ENCODE measurements around the gene ANO2. TPM values are rescaled to one million over a fixed set of nuclear protein-coding genes. Genes with fewer than 3 reads are reported as not detected.

The ANO2 gene
- total RNA-seq, 4 donors from 2014 or later: 2.0 to 9.8 (median 4.9) TPM

DNA sequence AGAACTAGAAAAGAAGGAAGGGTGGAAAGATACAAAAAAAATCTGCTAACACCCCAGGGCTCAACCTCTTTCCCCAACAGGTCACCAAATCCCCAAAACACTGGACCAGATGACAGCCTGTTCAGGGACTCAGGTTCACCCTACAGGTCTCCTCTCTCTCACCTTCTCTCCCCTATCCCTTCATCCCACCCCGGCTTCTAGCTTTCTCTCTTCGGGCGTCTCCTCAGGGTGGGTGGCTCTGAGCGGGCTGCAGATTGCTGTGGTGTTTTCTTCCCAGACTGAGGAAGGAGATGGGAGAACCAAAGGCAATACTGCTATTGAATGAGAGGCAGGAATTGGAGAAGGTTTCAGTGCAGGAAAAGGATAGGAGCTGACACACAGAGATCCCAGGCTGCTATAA is 39.3 kb downstream of the ANO2 start:
- ATAC-seq (no peak), DNase-seq (no peak)
- no peaks in the 10 kb centered on the region for H3K4me1 ChIP-seq
- no peaks in the 10 kb centered on the region for H3K36me3 ChIP-seq
- H3K27ac ChIP-seq: no peak overlapping the region
- intact Hi-C loops (cut with DNase I; ENCODE audit: low total_unique reads) (no loop called here), in situ Hi-C loops (cut with MboI; ENCODE audit: low sequenced_read_pairs in 4 of 4) (no loop called here)
- no peaks in the 10 kb centered on the region for H3K27me3 ChIP-seq
- no peak overlapping the region for H3K4me3 ChIP-seq
- no peaks in the 10 kb centered on the region for H3K9me3 ChIP-seq
- TF ChIP-seq, protein P1, sequence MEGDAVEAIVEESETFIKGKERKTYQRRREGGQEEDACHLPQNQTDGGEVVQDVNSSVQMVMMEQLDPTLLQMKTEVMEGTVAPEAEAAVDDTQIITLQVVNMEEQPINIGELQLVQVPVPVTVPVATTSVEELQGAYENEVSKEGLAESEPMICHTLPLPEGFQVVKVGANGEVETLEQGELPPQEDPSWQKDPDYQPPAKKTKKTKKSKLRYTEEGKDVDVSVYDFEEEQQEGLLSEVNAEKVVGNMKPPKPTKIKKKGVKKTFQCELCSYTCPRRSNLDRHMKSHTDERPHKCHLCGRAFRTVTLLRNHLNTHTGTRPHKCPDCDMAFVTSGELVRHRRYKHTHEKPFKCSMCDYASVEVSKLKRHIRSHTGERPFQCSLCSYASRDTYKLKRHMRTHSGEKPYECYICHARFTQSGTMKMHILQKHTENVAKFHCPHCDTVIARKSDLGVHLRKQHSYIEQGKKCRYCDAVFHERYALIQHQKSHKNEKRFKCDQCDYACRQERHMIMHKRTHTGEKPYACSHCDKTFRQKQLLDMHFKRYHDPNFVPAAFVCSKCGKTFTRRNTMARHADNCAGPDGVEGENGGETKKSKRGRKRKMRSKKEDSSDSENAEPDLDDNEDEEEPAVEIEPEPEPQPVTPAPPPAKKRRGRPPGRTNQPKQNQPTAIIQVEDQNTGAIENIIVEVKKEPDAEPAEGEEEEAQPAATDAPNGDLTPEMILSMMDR (IDR thresholded peaks at IDR 0.05 in 4 of 5, conservative IDR thresholded peaks at IDR 0.05 in 1 of 5): no peak
- TF ChIP-seq POLR2A (IDR thresholded peaks at IDR 0.05): no peak

DNA sequence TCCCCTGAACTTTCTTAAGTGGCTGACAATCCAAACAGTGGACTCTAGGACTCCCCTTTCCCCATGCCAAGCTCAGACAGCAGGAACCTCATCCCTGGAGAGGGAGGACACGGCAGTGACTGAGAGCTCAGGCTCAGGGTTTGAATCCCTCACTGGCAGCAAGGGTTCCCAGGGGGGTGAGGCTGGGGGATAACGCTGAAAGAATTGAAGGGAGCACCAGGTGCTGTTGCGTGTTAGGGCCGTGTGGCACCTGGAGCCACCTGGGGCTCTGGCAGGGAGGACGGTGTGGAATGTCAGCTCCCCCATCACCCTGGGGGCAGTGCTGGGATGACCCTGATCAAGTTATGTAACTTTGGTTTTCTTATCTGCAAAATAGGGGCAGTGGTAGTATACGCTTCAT is 40.1 kb downstream of the ANO2 start:
- Histone ChIP-seq H3K36me3 (no peaks in the 10 kb centered on the region), H3K27ac (no peak overlapping the region), H3K4me1 (no peaks in the 10 kb centered on the region), H3K4me3 (no peak overlapping the region), H3K9me3 (no peaks in the 10 kb centered on the region), H3K27me3 (no peaks in the 10 kb centered on the region)
- intact Hi-C loops (cut with DNase I; ENCODE audit: low total_unique reads): no loop called here
- TF ChIP-seq, protein P1 (IDR thresholded peaks at IDR 0.05 in 4 of 5, conservative IDR thresholded peaks at IDR 0.05 in 1 of 5): no peak
- TF ChIP-seq POLR2A (IDR thresholded peaks at IDR 0.05): no peak
- no peak for ATAC-seq
- DNase-seq: no peak
- in situ Hi-C loops (cut with MboI; ENCODE audit: low sequenced_read_pairs in 4 of 4): no loop called here

DNA sequence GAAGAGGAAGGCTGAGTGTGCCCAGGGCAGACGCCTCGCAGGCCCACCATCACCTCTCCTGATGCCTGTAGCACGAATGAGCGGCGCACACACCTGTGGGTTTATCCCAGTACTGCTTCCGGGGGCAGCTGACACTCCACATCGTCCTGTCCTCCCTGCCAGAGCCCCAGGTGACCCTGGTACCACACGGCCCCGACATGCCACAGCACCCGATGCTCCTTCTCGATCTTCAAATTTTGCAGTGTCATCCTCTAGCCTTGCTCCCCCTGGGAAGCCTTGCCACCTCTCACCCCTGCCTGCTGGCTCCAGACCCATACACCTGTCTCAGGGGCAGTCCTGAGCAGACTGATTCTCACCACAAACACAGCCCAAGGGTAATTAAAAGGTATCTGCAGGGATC is 40.6 kb downstream of the ANO2 start:
- Histone ChIP-seq H3K27me3 (no peaks in the 10 kb centered on the region), H3K4me1 (no peaks in the 10 kb centered on the region), H3K9me3 (no peaks in the 10 kb centered on the region), H3K4me3 (no peak overlapping the region), H3K27ac (no peak overlapping the region), H3K36me3 (no peaks in the 10 kb centered on the region)
- intact Hi-C loops (cut with DNase I; ENCODE audit: low total_unique reads): no loop called here
- ATAC-seq (no peak), DNase-seq (no peak)
- TF ChIP-seq, protein P1 (IDR thresholded peaks at IDR 0.05 in 4 of 5, conservative IDR thresholded peaks at IDR 0.05 in 1 of 5): no peak
- no peak for TF ChIP-seq POLR2A (IDR thresholded peaks at IDR 0.05)
- in situ Hi-C loops (cut with MboI; ENCODE audit: low sequenced_read_pairs in 4 of 4): no loop called here

DNA sequence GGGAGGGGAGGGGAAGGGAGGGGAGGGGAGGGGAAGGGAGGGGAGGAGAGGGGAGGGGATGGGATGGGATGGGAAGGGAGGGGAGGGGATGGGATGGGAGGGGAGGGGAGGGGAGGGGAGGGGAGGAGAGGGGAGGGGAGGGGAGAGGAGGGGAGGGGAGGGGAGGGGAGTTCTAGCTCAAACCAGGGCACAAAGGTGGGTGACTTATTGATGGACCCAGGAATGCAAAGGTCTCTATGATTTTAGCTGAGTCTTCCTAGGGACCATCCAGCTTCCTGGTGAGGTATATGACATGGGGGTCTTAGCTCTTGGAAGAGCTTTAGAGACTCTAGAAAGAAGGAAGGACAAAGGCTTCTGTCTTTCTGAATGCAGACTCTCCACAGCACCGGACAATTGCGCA is 42.3 kb downstream of the ANO2 start:
- ATAC-seq: no peak
- Histone ChIP-seq H3K4me3 (no peak overlapping the region), H3K36me3 (no peaks in the 10 kb centered on the region), H3K27ac (no peak overlapping the region), H3K27me3 (no peaks in the 10 kb centered on the region), H3K9me3 (no peaks in the 10 kb centered on the region), H3K4me1 (no peaks in the 10 kb centered on the region)
- TF ChIP-seq POLR2A (IDR thresholded peaks at IDR 0.05): no peak
- TF ChIP-seq, protein P1 (IDR thresholded peaks at IDR 0.05 in 4 of 5, conservative IDR thresholded peaks at IDR 0.05 in 1 of 5): no peak
- in situ Hi-C loops (cut with MboI; ENCODE audit: low sequenced_read_pairs in 4 of 4): no loop called here
- intact Hi-C loops (cut with DNase I; ENCODE audit: low total_unique reads): no loop called here
- DNase-seq: no peak

DNA sequence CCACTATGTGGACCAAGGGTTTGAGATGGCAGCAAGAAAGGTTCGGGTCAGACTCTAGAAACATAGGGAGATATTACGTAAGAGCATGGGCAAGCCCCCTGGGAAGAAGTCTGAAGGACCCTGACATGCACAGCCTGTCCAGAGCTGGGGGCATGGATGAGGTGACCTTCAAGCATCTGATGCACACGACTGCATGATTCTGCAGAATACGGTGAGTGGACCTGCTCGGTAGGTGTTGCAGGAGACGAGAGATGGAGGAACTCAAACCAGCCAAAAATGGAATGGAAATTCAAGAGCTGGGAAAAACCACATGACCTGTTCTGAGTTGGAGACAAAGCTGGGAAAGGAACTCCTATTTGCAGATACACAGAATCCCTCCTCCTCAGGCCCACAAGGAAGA is 43.6 kb downstream of the ANO2 start:
- in situ Hi-C loops (cut with MboI; ENCODE audit: low sequenced_read_pairs in 4 of 4): no loop called here

More for the DNA sequence above, 43.6 kb downstream of the ANO2 start:
- DNase-seq (no peak), ATAC-seq (no peak)
- Histone ChIP-seq H3K27ac (no peak overlapping the region), H3K36me3 (no peaks in the 10 kb centered on the region), H3K4me3 (no peak overlapping the region), H3K4me1 (no peaks in the 10 kb centered on the region), H3K9me3 (no peaks in the 10 kb centered on the region), H3K27me3 (no peaks in the 10 kb centered on the region)
- TF ChIP-seq POLR2A (IDR thresholded peaks at IDR 0.05): no peak
- TF ChIP-seq, protein P1 (IDR thresholded peaks at IDR 0.05 in 4 of 5, conservative IDR thresholded peaks at IDR 0.05 in 1 of 5): no peak
- intact Hi-C loops (cut with DNase I; ENCODE audit: low total_unique reads): no loop called here
